GM18870 (cell line): ENCODE results near the gene CFAP99.
"Not testable (repeated sequence)": the region's sequence is repeated elsewhere in the genome, so short reads cannot be mapped to it uniquely, and the experiment has no call there.

Source experiments
- ATAC-seq: cut with Tn5 transposase; IDR thresholded peaks from one replicate; pipeline ENCODE4 v1.9.1; 2021; ENCODE audit warnings: moderate library complexity; ENCODE audit not compliant: unreplicated experiment

CFAP99 gene

DNA sequence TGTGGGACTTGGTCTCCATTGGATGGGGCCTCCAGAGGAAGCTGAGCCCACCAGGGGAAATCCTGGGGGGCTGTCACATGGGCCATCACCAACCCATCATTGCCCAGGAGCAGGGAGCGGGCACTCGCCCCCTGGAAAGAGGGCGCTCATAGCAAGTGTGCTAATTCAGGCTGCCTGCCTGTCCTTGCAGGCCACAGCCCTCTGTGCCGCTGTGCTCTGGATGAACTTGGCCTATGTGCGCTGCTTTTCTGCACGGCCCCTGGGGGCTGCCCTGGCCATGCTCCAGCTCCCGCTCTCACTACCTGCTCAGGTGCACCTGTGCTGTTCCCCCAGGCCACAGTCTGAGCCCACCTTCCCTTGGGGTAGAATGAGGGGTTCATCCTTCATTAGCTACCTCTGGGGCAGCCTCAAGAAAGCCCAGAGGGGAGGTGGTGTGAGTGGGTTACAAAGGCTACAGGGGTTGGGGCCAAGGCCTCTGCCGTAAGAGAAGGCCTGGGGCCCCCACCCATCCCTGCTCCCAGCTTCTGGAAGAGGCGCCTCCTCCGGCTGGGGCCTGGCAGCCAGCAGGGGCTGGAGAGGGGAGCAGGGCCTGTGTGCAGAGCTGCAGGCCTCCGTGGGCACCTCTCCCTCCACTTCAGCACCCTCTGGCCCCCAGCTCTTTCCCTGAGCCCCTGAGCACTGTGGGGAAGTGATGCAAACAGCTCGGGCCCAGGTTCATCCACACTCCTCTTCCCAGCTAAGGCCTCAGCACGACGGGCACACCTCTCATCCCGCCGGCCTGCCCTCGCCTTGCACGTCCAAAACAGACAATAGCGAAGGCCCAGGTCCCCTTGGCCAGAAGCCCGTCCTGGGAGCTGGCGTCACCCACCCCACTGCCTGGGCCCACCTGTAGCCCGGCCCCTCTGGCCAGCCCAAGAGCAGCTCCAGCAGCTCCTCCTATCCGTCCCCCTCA, 8.9 kb downstream of the CFAP99 start:
- ATAC-seq, result no peak

DNA sequence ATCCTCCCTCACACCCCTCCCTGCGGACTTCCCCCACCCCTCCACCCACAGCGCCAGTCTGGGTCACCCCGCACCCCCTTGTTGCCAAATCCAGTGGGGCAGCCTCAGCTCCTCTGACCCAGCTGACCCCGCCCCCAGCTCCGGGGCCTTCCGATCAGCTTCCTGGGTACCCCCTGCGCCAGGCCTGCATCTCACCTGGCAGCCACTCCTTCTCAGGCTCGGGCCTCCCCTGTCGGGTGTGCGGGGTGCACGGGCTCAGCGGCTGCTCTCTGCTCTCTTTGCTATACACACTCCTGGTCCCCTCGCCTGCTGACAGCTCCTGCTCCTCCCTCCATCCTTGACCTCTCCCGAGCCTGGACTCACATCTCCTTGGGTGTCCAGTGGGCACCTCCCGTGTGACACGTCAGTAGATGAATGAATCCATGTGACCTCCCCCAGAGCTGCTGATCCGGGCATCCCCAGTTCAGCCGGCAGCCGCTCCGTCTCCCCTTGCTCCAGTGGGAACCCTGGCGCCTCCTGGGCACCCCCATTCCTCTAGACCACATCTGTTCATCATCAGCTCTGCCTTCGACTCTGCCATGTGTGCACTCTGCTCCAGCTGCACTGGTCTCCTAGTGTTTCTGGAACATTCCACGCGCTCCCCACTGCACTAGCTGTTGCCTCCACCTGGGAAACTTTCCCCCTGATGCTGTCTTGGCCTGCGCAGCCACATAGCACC, 9.9 kb downstream of the CFAP99 start:
- ATAC-seq, result no peak

DNA sequence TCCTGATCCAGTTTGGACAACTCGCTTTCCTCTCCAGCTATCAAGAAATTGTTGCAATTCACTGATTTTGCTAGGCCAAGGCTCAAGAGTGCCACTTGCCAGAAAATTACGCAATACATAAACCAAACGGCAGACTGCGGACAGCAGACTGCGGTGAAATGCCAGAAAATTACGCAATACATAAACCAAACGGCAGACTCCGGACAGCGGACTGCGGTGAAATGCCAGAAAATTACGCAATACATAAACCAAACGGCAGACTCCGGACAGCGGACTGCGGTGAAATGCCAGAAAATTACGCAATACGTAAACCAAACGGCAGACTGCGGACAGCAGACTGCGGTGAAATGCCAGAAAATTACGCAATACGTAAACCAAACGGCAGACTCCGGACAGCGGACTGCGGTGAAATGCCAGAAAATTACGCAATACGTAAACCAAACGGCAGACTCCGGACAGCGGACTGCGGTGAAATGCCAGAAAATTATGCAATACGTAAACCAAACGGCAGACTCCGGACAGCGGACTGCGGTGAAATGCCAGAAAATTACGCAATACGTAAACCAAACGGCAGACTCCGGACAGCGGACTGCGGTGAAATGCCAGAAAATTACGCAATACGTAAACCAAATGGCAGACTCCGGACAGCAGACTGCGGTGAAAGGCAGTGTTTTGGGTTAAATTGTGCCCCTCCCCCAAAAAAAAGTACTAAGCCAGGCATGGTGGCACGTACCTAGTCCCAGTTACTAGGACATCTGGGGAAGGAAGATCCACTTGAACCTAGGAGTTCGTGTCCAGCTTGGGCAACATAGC, 11.4 kb downstream of the CFAP99 start:
- not testable (repeated sequence) for ATAC-seq

DNA sequence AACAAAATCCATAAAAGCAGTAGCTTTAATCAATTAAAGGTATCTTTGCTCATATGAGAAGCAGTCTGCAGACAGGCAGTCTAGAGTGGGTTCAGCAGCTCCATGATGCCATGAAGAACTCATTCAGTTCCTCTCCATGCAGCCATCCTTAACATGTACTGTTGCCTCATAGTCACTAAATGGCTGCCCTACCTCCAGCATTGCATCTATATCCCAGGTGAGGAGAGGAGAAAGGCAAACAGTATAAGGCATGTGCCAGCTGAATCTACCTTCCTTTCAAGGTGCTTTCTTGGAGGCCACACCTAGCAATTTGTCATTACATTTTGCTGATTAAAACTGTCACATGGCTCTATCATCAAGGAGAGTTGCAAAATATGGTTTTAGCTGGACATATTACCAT, 13.2 kb downstream of the CFAP99 start:
- ATAC-seq, result no peak

DNA sequence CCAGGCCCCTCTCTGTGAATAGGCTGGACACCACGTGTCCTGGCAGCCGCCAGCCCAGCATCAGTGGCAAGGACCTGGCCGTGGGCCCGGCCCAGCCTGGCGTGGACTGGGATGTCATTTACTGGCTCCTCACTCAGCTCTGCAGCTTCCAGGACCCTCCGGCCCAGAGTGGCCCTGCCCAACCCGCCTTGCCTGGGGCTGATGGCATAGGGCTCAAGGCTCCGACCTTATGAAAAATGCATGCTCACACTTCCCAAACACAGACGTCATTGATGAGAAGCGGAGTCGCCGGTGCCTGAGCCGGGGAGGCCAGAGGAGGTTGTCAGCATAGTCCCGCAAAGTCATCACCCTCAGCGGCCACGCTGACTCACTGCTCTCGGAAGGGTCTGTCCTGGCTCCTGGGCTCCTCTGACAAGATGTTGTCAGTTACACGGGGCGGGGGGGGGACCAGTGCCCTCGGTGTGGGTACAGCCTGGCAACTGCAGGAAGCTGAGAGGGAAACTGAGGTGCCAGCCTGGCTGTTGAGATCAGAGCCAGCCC, 14.3 kb downstream of the CFAP99 start:
- ATAC-seq, result no peak

DNA sequence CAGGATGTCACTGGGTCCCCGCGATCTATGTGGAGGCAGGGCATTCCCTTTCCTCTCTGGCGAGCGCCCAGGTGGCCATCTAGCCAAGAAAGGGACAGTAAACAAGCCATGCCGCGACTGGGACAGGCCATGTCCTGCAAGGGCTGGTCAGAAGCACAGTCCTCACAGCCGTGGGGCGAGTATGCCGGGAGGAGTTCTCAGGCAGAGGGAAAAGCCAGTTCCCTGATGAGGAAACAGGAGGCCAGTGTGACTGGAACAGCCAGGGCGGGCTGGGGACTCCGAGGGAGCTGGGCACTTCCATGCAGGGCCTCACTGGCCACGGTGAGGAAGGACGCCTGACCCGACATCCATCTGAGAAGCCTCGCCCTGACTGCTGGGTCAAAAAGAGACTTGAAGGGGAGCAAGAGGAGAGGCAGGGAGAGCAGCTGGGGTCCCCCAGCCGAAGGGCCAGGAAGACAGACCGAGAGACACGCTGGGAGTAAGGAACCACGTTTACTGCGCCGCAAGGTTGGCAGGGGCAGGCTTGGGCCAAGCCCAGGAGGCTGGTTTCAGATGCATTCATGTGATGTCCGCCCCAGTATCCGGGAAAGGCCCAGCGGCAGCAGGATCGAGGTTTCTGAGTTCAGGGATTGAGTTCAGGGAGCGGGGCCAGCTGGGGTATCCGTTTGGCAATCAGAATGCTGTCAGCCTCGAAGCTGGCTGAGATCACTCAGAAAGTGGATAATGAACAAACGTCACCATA, 15.0 kb downstream of the CFAP99 start:
- no peak for ATAC-seq

DNA sequence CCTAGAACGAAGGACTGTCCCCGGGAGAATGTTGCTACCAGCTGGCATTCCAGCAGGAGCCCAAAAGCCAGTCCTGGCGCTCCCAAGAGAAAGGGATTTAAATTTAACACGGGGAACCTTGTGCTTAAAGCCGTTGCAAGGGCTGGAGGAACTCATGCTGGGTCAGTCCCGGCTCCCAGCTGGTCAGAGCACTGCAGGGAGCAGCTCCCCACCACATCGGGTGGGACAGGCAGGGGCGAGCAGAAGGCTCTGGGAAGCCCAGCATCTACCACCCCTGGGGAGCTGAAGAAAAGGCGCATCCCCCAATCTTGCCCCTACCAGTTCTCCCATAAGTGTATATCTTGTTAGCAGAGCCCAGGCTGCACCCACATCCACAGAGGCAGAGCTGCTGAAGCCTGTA, 15.7 kb downstream of the CFAP99 start:
- no peak for ATAC-seq

DNA sequence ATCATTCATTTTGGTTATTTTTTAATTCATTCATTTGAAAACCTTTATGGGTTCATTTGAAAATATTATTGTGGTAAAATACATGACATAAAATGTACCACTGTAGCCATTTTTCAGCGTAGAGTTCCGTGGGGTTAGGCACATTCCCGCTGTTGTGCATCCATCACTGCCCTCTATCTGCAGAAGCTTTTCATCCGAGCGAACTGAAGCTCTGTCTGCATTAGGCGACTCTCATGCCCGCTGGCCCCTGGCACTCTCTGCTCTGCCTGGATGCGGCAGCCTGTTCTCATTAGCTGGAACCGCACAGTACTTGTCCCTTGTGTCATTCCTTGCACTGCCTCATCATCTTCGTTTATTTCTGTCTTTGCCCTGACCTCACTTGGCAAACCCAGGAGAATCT, 17.5 kb downstream of the CFAP99 start:
- no peak for ATAC-seq

DNA sequence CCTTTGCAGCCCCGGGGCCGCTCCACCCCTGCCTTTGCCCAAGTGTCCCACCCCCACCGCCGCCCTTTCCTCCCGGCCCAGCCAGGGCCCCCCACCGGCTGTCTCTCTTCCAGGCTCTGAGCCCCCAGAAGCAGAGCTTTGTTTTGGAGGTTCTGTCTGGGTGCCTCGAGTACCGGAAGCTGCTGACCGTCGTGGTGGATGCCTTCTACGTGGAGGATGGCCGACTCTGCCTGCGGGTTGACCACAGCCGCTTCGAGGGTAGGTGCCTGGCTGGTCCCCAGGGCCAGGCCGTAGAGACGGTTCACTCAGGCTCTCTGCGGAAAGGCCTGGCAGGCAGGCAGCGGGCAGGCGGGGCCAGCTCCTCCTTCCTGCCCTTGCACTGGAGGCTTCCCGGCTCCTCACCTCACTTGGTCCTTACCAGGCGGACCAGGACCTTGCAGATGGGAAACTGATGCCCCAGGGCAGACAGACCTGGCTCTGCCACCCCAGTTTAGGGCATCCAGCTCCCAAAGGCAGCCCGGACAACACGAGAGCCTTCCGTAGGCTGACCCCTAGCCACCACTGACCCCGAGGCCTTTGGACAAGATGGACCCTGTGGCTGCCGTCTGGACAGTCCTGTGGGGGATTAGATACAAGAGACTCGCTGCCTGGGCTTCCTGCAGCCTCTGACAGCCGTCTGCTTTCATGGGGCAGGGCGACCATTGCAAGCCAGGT, 18.2 kb downstream of the CFAP99 start:
- no peak for ATAC-seq

DNA sequence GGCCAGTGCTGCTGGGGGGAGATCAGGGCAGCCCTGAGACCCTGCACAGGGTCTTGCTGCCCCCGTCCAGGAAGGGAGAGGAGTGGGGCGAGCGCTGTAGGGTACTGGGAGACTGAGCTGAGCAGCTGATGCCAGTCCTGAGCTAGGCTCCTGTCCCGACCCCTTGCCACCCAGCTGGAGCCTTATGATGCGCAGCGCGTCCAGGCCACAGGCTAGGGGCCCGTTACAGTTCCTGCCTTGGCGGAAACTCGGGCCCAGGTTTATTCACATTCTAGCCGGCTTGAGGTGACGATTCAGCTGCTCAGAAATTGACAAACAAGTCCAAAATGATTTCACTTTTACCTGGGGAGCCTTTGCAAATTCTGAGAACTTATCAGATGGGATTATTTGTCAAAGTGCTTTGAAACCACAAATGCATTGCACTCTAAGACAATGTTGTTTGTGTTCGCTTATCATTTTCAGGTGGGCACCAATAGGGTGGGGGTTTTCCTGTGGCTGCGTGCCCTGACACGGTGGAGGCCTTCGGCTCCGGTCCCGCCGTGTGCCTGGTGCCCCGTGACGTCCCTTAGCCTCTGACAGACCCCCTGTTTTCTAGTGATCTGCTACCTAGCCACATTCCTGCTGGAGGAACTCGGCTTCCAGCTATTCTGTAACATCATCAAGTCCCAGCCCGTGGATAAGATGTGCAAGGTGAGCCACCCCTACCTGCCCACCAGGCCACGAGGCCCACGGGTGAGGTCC, 18.9 kb downstream of the CFAP99 start:
- no peak for ATAC-seq

DNA sequence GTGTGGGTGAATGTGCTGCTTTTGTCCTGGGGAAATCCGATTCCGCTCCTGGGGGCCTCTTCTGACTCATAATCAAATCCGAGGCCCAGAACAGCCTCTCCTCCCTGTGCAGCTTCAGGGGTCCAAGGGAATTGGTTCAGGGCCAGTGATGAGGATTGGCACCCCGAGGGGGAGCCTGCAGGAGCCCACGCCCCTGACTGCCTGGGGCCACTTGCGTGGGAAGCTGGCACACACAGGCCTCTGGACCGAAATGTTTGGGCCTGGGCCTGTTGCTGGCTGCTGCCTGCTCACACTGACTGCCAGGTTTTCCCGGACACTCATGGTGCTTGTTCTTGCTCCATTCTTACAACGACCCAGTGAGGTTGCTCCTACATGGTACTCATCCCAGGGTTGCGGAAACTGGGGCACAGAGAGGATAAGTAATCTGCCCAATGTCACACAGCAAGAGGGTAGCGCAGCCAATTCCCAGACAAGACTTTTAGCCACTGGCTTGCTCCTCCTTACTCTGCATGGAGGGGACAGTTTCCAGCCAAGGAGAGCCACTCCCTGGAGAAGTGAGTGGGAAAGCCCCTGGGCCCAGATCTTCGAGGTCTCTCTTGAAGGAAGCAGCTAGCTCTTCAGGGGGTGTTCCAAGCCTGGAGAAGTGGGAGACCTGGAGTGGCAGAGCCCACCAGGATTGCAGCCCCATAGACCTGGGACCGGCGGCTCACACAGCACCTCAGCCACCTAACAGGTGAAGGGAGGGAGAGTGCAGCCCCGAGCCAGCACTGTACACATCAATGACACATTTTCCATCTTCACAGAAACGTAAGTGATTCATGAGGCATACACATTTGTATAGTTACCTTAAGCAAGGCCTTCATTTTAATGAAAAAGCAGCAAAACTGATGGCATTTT, 20.3 kb downstream of the CFAP99 start:
- ATAC-seq, result no peak

DNA sequence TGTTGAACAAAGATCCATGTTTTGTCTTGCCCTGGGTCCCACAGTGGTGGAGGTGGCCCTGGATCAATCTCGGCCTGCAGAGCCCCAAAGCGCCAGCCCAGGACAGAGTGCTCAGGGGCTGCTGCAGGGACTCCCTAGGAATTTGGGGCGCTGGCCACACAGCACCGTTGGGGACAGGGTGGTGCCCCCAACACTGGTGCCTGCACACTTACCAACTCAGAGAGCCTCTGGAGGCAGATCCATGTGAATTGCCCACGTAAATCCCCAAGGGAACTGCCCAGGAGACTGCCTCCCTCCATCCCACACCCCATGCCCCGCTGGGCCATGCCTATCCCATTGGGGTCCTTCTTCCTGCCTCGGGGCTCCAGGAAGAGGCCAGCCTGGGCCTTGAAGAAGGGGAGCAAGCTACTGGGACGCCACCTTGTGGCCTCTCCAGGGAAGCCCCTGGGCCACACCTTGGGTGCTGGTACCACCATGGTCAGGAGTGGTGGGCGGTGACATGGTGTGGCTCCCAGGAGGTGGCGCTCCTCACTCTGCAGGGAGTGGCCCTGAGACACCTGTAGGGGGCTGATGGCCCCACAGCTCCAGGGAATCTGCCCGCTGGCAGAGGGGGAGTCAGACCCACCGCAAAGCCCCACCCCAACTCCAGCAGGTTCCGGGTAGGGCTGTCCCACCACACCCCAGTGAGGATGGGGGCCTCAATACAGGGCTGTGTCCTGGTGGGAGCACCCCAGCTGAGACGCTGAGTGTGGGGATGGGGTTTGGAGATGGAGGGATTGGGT, 22.8 kb downstream of the CFAP99 start:
- ATAC-seq, result peak; percentile 47

DNA sequence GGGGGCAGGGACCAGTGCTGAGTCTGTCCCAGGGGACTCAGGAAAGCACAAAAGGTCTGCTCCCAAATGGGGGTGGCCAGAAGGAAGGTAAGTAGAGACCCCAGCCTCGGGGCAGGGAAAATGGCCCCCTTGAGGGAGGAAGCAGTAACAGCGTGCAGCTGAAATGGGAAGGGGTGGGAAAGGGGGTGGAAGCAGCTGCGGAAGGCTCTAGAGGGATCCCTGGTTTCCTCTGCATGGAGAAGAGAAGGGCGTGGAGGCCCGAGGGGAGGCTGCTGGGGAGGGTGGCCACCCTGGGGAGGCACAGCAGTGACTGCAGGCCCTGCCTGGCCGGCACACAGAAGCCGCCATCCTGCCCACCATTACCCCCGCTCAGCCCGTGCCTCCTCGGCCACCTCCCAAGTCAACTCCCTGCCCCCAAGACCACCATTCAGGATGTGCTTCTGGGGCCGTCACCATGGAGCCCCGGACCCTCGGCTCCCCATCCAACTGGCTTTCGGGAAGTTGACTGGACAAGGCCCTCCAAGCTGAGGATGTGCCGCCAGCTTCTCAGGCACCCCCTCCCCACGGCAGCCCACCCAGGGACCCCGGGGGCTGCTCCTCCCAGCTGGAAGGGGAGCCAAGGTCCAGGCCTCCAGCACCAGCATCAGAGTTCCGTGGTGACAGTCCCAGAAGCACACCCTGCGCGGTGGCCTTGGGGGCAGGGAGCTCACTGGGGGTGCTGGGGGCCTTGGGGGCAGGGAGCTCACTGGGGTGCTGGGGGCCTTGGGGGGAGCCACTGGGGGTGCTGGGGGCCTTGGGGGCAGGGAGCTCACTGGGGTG, 23.6 kb downstream of the CFAP99 start:
- no peak for ATAC-seq

DNA sequence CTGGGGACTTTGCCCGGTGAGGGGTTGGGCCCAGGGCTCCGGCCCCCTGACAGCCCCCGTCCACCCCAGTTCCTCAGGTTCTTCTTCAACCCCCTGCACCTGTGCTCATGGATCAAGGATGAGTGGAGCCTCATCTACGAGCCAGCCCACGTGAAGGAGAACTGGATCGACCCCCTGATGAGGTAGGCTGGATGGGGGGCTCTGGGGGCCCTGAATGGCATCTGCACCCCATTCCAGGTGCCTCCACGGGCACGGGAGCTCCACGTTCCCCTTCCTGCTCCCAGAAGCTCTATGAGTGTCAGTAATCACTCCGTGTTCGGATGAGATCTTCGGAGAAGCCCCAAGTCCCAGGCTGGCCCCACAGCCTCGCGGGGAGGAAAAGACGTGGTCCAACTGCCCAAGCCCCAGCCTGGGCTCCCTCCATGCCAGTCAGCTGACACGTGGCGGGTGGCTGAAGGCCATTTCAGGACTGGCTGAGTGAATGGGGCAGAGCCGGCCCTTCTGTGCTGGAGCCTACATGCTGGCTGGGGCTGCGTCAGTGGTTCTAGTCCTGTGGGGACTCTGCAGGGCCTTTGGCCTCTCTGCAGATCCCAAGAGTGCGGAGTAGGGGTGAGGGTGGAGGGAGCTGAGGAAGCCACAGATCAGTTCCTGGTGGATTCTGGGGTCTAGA, 24.4 kb downstream of the CFAP99 start:
- no peak for ATAC-seq

DNA sequence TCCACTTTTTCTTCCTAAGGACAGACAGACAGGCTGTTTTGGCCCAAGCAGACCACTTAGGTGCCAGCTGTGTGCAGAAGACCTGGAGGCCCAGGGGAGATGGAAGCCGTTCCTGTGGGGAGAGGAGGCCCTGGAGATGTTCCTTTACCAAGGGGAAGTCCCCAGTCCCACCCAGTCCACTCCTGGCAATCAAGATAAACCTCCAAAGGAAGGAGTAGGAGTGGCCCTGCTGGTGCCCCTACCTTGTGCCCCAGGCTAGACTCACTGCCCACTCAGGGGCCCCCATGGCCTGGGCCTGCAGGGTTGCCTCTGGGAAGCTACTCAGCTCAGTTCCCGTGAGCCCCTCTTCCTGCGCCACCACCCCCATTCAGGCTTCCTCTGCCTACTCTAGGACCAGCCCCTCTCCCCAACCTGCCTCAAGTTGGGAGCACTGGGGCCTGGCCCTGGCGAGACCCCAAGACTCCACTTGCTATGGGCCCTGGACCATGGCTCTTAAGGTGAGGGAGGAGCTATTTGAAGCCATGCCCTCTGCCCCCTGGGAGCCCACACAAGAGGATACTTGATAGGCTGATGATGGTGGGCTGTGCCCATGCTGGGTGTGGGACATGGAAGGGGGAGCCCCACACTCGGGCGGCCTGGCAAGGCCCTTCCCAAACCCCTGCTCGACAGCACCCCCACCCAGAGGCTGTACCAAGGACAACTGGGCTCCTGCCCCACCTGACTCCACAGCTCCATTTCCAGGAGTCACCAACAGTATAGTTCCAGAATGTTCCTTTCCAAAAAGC, 25.4 kb downstream of the CFAP99 start:
- no peak for ATAC-seq
